Measurements from ENCODE around the gene AK3. TPM values are rescaled to one million over a fixed set of nuclear protein-coding genes. Genes with fewer than 3 reads are reported as not detected.

Gene AK3
- total RNA-seq, 1 donor: 23.7 TPM

DNA sequence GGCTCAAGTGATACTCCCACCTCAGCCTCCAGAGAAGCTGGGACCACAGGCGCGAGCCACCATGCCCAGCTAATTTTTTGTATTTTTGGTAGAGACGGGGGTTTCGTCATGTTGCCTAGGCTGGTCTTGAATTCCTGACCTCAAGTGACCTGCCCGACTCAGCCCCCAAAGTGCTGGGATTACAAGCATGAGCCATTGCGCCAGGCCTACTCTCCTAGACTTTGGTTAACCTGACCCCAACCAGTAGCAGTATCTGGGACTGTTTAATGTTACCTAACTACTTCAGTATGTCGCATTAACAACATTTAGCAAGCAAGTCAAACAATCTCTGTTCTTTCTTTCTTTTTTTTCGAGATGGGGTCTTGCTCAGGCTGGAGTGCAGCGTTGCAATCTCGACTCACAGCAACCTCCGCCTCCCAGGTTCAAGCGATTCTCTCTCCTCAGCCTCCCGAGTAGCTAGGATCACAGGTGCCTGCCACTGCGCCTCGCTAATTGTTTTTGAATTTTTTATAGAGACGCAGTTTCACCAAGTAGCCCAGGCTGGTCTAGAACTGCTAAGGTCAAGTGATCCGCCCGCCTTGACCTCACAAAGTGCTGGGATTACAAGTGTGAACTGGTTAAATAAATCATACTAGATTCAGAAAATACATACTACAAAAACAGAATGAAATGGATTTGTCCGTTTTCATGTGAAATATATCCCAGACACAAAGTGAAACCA lies 2.0 kb downstream of the AK3 start:
- Histone ChIP-seq H3K4me3 (ENCODE audit: low read length) (no peak overlapping the region), H3K27me3 (ENCODE audit: insufficient read depth, low read length) (no peaks in the 10 kb centered on the region), H3K9me3 (ENCODE audit: low read depth, low read length) (no peaks in the 10 kb centered on the region), H3K4me1 (ENCODE audit: insufficient read depth, low read length) (peaks cover 24% of the 10 kb centered on the region)

DNA sequence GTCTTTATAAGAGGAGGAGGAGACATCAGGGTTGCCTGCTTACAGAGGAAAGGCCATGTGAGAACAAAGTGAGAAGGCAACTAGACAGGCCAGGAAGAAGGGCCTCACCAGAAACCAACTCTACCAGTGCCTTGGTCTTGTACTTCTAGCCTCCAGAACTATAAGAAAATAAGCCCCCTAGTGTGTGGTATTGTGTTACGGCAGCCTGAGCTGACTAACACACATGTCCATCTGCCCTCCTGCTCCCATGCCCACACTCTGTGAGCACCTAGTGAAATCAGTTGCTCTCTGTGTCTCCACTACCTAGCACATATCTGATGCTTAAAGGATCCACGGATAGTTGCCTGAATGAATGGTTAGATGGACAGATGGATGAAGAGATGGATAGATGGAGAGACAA lies 6.9 kb downstream of the AK3 start:
- Histone ChIP-seq H3K4me3 (ENCODE audit: low read length) (no peak overlapping the region), H3K9me3 (ENCODE audit: low read depth, low read length) (no peaks in the 10 kb centered on the region), H3K4me1 (ENCODE audit: insufficient read depth, low read length) (peaks cover 6% of the 10 kb centered on the region), H3K27me3 (ENCODE audit: insufficient read depth, low read length) (no peaks in the 10 kb centered on the region)

DNA sequence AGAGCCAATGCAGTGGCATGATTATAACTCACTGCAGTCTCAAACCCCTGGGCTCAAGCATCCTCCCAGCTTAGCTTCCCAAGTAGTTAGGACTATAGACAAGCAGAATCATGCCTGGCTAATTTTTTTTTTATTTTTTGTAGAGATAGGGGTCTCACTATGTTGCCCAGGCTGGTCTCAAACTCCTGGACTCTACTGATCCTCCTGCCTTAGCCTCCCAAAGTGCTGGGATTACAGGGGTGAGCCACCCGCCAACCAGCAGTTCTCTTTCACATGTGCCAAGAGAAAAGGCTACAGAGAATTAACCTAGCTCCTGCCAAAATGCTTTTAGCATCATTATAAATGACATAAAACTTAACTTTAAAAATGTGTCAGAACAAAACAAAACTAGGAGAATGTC lies 8.1 kb downstream of the AK3 start:
- Histone ChIP-seq H3K4me1 (ENCODE audit: insufficient read depth, low read length) (no peaks in the 10 kb centered on the region), H3K9me3 (ENCODE audit: low read depth, low read length) (no peaks in the 10 kb centered on the region), H3K27me3 (ENCODE audit: insufficient read depth, low read length) (no peaks in the 10 kb centered on the region), H3K4me3 (ENCODE audit: low read length) (no peak overlapping the region)

DNA sequence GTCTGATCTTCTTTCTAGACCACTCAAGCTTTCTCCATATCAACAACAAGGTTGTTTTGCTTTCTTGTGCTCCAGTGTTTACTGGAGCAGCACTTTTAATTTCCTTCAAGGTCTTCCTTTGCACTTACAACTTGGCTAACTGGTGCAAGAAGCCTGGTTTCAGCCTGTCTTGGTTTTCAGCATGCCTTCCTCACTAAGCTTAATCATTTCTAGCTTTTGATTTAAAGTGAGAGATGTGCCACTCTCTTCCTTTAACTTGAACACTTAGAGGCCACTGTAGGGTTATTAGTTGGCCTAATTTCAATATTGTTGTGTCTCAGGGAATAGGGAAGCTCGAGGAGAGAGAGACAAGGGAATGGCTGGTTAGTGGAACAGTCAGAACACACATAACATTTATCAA lies 13.4 kb downstream of the AK3 start:
- H3K4me1 ChIP-seq (ENCODE audit: insufficient read depth, low read length): no peaks in the 10 kb centered on the region
- no peak overlapping the region for H3K4me3 ChIP-seq (ENCODE audit: low read length)
- no peaks in the 10 kb centered on the region for H3K27me3 ChIP-seq (ENCODE audit: insufficient read depth, low read length)
- H3K9me3 ChIP-seq (ENCODE audit: low read depth, low read length): no peaks in the 10 kb centered on the region

DNA sequence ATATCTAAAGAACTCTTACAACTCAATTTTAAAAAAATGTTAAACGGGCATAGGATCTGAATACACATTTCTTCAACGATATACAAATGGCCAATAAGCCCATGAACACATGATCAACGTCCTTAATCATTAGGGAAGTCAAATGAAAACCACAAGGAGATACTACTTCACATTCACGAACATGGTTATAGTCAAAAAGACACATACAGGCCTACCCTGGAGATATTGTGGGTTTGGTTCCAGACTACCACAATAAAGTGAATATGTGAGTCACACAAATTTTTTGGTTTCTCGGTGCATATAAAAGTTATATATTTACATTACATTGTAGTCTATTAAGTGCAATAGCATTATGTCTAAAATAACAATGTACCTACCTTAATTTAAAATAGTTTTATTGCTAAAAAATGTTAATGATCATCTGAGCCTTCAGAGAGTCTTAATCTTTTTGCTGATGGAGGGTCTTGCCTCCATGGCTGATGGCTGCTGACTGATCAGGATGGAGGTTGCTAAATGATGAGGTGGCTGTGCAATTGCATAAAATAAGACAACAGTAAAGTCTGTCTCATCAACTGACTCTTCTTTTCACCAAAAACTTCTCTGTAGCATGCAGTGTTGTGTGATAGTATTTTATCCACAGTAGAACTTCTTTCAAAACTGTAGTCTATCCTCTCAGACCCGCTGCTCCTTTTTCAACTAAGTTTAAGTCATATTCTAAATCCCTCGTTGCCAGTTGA lies 15.1 kb downstream of the AK3 start:
- Histone ChIP-seq H3K4me1 (ENCODE audit: insufficient read depth, low read length) (no peaks in the 10 kb centered on the region), H3K4me3 (ENCODE audit: low read length) (no peak overlapping the region), H3K9me3 (ENCODE audit: low read depth, low read length) (no peaks in the 10 kb centered on the region), H3K27me3 (ENCODE audit: insufficient read depth, low read length) (no peaks in the 10 kb centered on the region)

DNA sequence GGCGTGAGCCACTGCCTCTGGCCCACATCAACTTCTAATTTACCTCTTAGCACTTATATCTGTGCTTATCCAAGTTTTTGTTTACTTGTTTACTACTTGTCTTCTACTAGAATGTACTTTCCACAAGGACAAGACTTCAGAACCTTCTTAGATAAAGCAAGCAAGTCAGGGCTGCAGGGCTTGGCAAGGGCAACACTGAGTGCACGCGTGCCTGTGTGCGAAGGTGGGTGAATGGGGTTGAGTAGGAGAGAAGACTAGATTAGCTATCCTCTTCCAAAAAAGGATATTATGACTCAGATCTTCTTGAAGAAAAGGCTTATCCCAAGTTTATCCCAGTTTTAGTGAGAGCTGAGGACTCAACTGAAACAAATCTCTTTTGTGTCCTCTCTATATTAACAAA lies 19.3 kb downstream of the AK3 start:
- H3K9me3 ChIP-seq (ENCODE audit: low read depth, low read length): no peaks in the 10 kb centered on the region
- H3K4me3 ChIP-seq (ENCODE audit: low read length): no peak overlapping the region
- H3K4me1 ChIP-seq (ENCODE audit: insufficient read depth, low read length): no peaks in the 10 kb centered on the region
- H3K27me3 ChIP-seq (ENCODE audit: insufficient read depth, low read length): no peaks in the 10 kb centered on the region

DNA sequence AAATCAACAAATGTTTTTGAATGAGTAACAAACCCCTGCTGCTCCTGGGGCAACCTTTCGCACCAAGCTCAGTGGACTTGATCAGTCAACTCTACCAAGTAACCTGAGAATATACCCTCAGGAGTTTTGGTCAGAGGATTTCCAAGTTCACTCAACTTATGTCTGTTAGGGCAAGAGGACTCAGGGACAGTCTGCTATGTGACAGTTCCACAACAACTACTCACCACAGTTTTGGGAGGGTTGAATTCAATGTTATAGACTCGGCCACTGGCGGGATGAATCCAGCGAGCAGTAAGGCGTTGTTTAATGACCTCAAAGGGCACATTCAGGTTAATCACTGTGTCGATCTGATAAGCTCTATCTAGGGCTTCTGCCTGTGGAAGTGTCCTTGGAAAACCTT lies 22.1 kb downstream of the AK3 start:
- no peaks in the 10 kb centered on the region for H3K27me3 ChIP-seq (ENCODE audit: insufficient read depth, low read length)

DNA sequence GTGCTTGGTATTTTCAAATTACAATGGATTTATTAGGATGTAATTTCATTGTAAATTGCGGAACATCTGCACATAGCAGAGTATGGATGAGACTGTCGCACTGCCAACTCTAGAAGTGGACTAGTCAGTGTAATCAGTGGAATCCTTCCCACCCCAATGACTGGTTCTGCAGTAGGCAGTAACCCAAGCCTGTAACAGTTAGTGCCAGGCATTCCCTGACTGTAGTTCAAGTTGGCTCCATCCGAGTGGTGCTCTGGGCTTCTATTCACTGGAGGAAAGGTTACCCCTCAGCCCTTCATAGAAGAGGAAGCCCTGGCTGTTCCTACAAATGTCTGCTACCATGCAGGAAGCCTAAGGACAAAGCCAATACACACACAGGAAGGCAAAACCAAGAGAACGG lies 23.2 kb downstream of the AK3 start:
- H3K27me3 ChIP-seq (ENCODE audit: insufficient read depth, low read length): no peaks in the 10 kb centered on the region

More for the DNA sequence above, 22.1 kb downstream of the AK3 start:
- Histone ChIP-seq H3K4me3 (ENCODE audit: low read length) (no peak overlapping the region), H3K9me3 (ENCODE audit: low read depth, low read length) (no peaks in the 10 kb centered on the region), H3K4me1 (ENCODE audit: insufficient read depth, low read length) (no peaks in the 10 kb centered on the region)

DNA sequence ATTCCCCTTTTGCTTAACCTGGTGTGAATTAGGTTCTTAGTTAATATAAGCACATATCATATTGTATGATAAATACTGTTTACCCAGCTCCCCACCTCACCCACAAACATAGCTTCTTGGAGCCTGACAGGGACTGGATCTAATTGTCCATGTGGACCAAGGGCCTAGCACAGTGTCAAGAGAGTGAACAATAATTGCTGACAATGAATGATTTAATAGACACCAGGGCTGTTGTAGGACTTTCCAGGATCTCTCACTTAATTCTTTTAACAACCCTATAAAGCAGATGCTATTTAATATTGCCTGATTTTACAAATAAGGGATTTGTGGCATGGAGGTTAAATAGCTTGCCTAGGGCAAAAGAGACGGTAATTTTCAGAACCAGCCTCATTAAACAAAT lies 24.8 kb downstream of the AK3 start:
- Histone ChIP-seq H3K4me3 (ENCODE audit: low read length) (no peak overlapping the region), H3K4me1 (ENCODE audit: insufficient read depth, low read length) (no peaks in the 10 kb centered on the region), H3K9me3 (ENCODE audit: low read depth, low read length) (no peaks in the 10 kb centered on the region), H3K27me3 (ENCODE audit: insufficient read depth, low read length) (no peaks in the 10 kb centered on the region)

More for the DNA sequence above, 23.2 kb downstream of the AK3 start:
- Histone ChIP-seq H3K4me1 (ENCODE audit: insufficient read depth, low read length) (no peaks in the 10 kb centered on the region), H3K9me3 (ENCODE audit: low read depth, low read length) (no peaks in the 10 kb centered on the region), H3K4me3 (ENCODE audit: low read length) (no peak overlapping the region)

DNA sequence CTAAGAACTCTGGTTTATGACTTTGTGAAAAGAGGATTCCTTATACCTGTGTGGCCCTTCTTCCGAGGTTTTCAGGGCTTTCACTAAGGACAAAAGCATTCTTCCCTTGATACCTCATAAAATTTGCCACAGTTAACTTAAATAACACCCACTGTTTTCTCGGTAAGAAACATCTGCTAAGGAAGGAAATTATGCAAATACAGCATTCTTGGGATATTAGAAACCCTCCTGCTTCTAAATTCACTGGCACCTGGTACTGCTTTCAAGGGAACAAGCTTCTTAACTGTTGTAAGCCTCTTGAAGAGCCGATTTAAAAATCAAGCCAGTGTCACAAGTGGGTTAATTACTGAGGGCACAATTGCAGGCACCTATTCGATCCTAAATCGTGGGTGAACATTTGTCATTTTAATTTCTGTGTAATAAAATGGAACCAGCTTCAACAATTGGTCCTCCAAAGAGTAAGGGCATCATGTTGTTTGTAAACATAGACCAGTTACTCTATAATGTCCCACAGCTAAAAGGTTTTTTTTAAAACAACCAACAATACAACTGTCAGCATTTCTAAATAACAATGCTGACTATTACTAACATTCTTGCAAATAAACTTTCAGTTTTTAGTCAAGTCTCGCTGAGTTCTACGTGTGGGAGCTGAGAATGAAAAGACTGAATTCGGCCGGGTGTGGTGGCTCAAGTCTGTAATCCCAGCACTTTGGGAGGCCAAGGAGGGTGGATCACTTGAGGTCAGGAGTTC lies 26.6 kb downstream of the AK3 start:
- Histone ChIP-seq H3K4me1 (ENCODE audit: insufficient read depth, low read length) (no peaks in the 10 kb centered on the region), H3K9me3 (ENCODE audit: low read depth, low read length) (no peaks in the 10 kb centered on the region), H3K27me3 (ENCODE audit: insufficient read depth, low read length) (no peaks in the 10 kb centered on the region), H3K4me3 (ENCODE audit: low read length) (no peak overlapping the region)

DNA sequence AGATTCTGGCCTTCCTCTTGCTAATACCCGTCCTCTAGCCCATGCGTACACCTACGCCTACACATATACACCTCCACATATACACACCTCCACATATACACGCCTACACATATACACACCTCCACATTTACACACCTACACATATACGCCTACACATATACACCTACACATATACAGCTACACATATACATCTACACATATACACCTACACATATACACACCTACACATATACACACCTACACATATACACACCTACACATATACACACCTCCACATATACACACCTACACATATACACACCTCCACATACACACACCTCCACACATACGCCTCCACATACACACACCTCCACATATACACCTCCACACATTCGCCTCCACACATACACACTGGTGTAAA lies 27.2 kb downstream of the AK3 start:
- Histone ChIP-seq H3K27me3 (ENCODE audit: insufficient read depth, low read length) (no peaks in the 10 kb centered on the region), H3K4me1 (ENCODE audit: insufficient read depth, low read length) (no peaks in the 10 kb centered on the region), H3K9me3 (ENCODE audit: low read depth, low read length) (no peaks in the 10 kb centered on the region), H3K4me3 (ENCODE audit: low read length) (no peak overlapping the region)

DNA sequence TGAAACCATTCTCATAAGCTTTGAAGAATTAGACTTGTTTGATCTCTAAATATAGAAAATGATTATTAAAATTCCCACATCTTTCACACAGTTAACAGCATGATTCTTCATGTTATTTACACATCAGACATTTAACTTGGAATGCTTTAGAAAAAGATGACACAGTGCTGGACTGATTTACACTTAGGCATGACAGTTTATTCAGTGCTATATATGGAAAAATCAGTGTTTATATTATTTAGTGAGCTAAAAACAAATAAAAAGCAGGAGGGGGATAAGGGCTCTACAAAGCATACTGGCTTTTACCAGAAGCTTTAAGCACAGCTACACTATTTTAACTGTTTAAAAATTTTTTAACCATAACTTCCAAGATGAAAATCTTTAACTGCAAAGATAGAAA lies 31.6 kb downstream of the AK3 start:
- Histone ChIP-seq H3K9me3 (ENCODE audit: low read depth, low read length) (no peaks in the 10 kb centered on the region), H3K27me3 (ENCODE audit: insufficient read depth, low read length) (no peaks in the 10 kb centered on the region), H3K4me3 (ENCODE audit: low read length) (no peak overlapping the region), H3K4me1 (ENCODE audit: insufficient read depth, low read length) (no peaks in the 10 kb centered on the region)

DNA sequence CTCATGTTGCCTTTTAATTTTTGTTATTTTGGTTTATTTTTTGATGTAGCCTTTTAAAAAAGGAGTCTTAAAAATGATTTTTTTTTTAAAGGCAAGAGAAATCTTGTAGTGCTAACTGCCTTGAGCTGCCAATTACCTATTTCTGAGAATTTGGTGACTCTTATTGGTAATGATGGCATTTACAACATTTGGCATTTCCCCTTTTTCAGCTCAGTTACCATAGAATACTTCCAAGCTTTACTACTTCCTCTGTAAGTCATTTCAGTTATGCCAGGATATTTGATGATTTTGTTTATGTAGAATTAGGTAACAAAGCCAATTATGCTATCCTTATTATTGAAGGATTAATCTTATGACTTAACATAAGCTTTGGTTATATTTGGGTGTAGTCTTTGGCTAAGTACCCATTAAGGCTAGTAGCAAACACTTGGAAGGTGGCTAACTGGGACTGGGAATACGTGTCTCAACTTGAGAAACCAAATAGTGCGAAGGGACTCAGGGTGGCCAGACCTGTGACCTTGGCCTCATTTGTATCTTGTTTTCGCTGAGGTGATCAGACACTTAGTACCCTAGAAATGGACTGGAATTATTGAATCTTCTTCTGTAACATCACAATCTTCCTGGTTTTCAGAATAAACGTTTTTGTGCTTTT lies 33.9 kb downstream of the AK3 start:
- H3K27me3 ChIP-seq (ENCODE audit: insufficient read depth, low read length): no peaks in the 10 kb centered on the region
- no peaks in the 10 kb centered on the region for H3K4me1 ChIP-seq (ENCODE audit: insufficient read depth, low read length)
- no peaks in the 10 kb centered on the region for H3K9me3 ChIP-seq (ENCODE audit: low read depth, low read length)
- no peak overlapping the region for H3K4me3 ChIP-seq (ENCODE audit: low read length)

DNA sequence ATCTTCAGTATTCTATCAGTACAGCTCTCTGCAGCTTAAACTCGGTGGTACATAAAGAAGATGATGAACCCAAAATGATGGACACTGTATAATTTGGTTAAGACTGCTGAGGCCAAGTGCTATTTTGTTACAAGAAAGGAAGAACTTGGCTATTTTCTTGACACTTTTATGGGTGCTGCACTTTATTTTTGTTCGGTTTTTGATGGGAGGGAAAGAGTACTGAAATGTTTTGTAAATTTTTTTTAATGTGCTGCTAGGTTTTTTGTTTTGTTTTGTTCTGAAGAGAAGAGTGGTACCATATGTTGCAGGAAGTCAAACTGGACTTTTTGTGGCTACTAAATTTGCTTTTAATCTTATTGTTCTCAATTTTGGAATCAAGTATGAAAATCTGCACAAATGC lies 35.0 kb downstream of the AK3 start:
- Histone ChIP-seq H3K4me1 (ENCODE audit: insufficient read depth, low read length) (no peaks in the 10 kb centered on the region), H3K27me3 (ENCODE audit: insufficient read depth, low read length) (no peaks in the 10 kb centered on the region), H3K9me3 (ENCODE audit: low read depth, low read length) (no peaks in the 10 kb centered on the region), H3K4me3 (ENCODE audit: low read length) (no peak overlapping the region)

DNA sequence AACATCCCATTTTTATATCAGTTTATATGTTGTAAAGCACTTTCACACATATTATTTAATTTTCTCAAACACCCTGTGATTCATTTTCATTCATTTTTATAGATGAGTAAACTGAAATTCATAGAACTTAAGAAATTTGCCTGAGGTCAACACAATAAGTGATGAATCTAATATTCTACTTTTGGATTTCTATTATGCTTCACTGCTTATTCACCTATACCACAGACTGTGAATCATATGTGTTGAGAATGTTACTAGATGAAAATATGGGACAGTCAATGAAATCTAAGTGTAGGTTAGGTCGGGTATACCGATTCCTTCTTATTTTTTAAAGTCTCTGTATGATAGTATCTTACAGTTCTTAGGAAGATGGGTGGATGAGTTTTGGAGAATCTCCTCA lies 36.9 kb downstream of the AK3 start:
- Histone ChIP-seq H3K4me3 (ENCODE audit: low read length) (no peak overlapping the region), H3K4me1 (ENCODE audit: insufficient read depth, low read length) (no peaks in the 10 kb centered on the region), H3K9me3 (ENCODE audit: low read depth, low read length) (no peaks in the 10 kb centered on the region), H3K27me3 (ENCODE audit: insufficient read depth, low read length) (no peaks in the 10 kb centered on the region)
